SK-N-SH treated with all-trans-retinoic acid at 6 μM for 48 hours (cell line): ENCODE measurements around the gene PRPSAP2.

Experiments
- ATAC-seq: fragments of 200-7000 bp; cut with Tn5 transposase; 3 replicates; pipeline ENCODE4 v1.9.1; 2020; ENCODE audit warnings: mild to moderate bottlenecking, moderate library complexity
- ARNTL ChIP-seq: fragments of 450-650 bp; formaldehyde crosslinking; IDR thresholded peaks from 2 replicates; pipeline ENCODE4 v1.5.0; 2020; ENCODE audit warnings: low read depth, mild to moderate bottlenecking, moderate library complexity, borderline replicate concordance
- CSDC2 ChIP-seq: fragments of 250-450 bp; sonication (Bioruptor Pico); IDR thresholded peaks from 2 replicates; pipeline ENCODE4 v1.5.0; 2020; ENCODE audit warnings: mild to moderate bottlenecking, moderate library complexity
- ESRRG ChIP-seq: fragments of 250-450 bp; sonication (Bioruptor Pico); IDR thresholded peaks from 2 replicates; pipeline ENCODE4 v1.6.1; 2021; ENCODE audit warnings: mild to moderate bottlenecking
- GLIS3 ChIP-seq: fragments of 250-450 bp; sonication (Bioruptor Pico); IDR thresholded peaks from 2 replicates; pipeline ENCODE4 v1.5.0; 2020; ENCODE audit warnings: mild to moderate bottlenecking, moderate library complexity
- ISL1 ChIP-seq: fragments of 250-450 bp; sonication (Bioruptor Pico); IDR thresholded peaks from 2 replicates; pipeline ENCODE4 v2.1.2; 2022; ENCODE audit warnings: mild to moderate bottlenecking, moderate library complexity
- OSR1 ChIP-seq: fragments of 250-450 bp; sonication (Bioruptor Pico); IDR thresholded peaks from 2 replicates; pipeline ENCODE4 v1.8.0; 2022; ENCODE audit warnings: moderate library complexity, mild to moderate bottlenecking, inconsistent platforms
- PPARA ChIP-seq: fragments of 250-450 bp; sonication (Bioruptor Pico); IDR thresholded peaks from 2 replicates; pipeline ENCODE4 v1.5.0; 2020; ENCODE audit warnings: mild to moderate bottlenecking, borderline replicate concordance
- SNAI2 ChIP-seq: fragments of 250-450 bp; sonication (Bioruptor Pico); IDR thresholded peaks from 2 replicates; pipeline ENCODE4 v1.5.0; 2020; ENCODE audit warnings: mild to moderate bottlenecking, moderate library complexity
- TOX ChIP-seq: fragments of 250-450 bp; sonication (Bioruptor Pico); IDR thresholded peaks from 2 replicates; pipeline ENCODE4 v1.8.0; 2021; ENCODE audit warnings: mild to moderate bottlenecking, moderate library complexity, borderline replicate concordance
- ZC3H10 ChIP-seq: fragments of 250-450 bp; sonication (Bioruptor Pico); IDR thresholded peaks from 2 replicates; pipeline ENCODE4 v1.5.1; 2021; ENCODE audit warnings: mild to moderate bottlenecking, moderate library complexity
- ZFP3 ChIP-seq: fragments of 250-450 bp; sonication (Bioruptor Pico); IDR thresholded peaks from 2 replicates; pipeline ENCODE4 v1.5.0; 2020; ENCODE audit warnings: mild to moderate bottlenecking, moderate library complexity
- ZFP30 ChIP-seq: fragments of 450-650 bp; formaldehyde crosslinking; IDR thresholded peaks from 2 replicates; pipeline ENCODE4 v1.5.0; 2022; ENCODE audit warnings: mild to moderate bottlenecking, moderate library complexity
- ZNF565 ChIP-seq: fragments of 450-650 bp; formaldehyde crosslinking; conservative IDR thresholded peaks from 2 replicates; pipeline ENCODE4 v1.5.0; 2020; ENCODE audit warnings: low read depth, mild to moderate bottlenecking, moderate library complexity
- ZNF70 ChIP-seq: fragments of 450-650 bp; formaldehyde crosslinking; IDR thresholded peaks from 2 replicates; pipeline ENCODE4 v1.5.0; 2020; ENCODE audit warnings: mild to moderate bottlenecking, moderate library complexity
- ZNF8 ChIP-seq: fragments of 450-650 bp; formaldehyde crosslinking; IDR thresholded peaks from 2 replicates; pipeline ENCODE4 v1.5.0; 2020; ENCODE audit warnings: mild to moderate bottlenecking, moderate library complexity
- TF ChIP-seq, protein P1 (sequence below): fragments of 250-450 bp; sonication (Bioruptor Pico); IDR thresholded peaks from 2 replicates; pipeline ENCODE4 v1.5.1; 2021; ENCODE audit warnings: mild to moderate bottlenecking, moderate library complexity
- TF ChIP-seq, protein P2 (sequence below): fragments of 250-450 bp; sonication (Bioruptor Pico); IDR thresholded peaks from 2 replicates; pipeline ENCODE4 v1.5.0; 2020; ENCODE audit warnings: mild to moderate bottlenecking, moderate library complexity
- TF ChIP-seq, protein P3 (sequence below): fragments of 250-450 bp; sonication (Bioruptor Pico); IDR thresholded peaks from 2 replicates; pipeline ENCODE4 v1.5.1; 2020; ENCODE audit warnings: low read depth, mild to moderate bottlenecking, moderate library complexity
- TF ChIP-seq, protein P4 (sequence below): fragments of 250-450 bp; sonication (Bioruptor Pico); IDR thresholded peaks from 2 replicates; pipeline ENCODE4 v1.8.0; 2021; ENCODE audit warnings: low read depth, mild to moderate bottlenecking, moderate library complexity, borderline replicate concordance
- TF ChIP-seq, protein P5 (sequence below): fragments of 250-450 bp; sonication (Bioruptor Pico); IDR thresholded peaks from 2 replicates; pipeline ENCODE4 v1.8.0; 2020; ENCODE audit warnings: mild to moderate bottlenecking, moderate library complexity, borderline replicate concordance

Gene PRPSAP2

DNA sequence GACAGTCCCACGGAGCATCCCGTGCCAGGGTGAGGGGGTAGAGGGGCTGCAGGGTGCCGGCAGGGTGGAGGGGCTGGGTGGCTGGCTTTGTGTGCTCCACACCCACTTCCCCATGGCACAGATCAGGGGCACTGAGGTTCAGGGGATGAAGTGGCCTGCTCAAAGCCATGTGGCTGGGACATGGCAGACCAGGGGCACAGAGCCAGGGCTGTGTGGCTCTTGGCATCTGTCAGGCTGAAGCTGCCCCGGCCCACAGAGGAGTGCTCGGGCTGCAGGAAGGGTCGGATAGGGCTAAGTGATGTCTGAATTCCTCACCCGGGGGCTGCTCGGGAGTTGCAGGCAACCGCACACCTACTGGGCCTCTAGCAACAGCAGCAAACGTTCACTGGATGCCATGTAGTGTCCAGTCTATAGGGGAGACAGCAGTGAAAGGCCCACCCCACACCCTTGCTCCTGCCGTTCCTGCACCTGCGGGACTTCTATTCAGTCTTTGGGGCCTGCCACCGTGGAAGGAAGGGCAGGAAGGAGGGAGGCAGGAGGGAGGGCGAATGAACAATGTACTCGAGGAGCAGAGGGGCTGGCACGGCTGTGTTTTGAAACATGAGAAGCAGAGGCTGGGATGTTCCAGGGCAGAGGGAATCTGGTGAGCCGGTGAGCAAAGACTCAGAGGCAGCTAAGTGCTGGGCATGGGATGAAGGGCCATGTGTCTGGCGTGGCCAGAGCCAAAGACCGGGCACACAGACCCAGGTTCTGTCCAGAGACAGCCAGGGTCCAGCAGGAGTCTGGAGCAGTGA, 109.1 kb downstream of the PRPSAP2 start:
- peak; percentile 82 for ATAC-seq
- TF ChIP-seq, protein P1, sequence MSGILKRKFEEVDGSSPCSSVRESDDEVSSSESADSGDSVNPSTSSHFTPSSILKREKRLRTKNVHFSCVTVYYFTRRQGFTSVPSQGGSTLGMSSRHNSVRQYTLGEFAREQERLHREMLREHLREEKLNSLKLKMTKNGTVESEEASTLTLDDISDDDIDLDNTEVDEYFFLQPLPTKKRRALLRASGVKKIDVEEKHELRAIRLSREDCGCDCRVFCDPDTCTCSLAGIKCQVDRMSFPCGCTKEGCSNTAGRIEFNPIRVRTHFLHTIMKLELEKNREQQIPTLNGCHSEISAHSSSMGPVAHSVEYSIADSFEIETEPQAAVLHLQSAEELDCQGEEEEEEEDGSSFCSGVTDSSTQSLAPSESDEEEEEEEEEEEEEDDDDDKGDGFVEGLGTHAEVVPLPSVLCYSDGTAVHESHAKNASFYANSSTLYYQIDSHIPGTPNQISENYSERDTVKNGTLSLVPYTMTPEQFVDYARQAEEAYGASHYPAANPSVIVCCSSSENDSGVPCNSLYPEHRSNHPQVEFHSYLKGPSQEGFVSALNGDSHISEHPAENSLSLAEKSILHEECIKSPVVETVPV (CRISPR knock-in tag) = no peak
- TF ChIP-seq GLIS3 = no peak
- TF ChIP-seq, protein P2, sequence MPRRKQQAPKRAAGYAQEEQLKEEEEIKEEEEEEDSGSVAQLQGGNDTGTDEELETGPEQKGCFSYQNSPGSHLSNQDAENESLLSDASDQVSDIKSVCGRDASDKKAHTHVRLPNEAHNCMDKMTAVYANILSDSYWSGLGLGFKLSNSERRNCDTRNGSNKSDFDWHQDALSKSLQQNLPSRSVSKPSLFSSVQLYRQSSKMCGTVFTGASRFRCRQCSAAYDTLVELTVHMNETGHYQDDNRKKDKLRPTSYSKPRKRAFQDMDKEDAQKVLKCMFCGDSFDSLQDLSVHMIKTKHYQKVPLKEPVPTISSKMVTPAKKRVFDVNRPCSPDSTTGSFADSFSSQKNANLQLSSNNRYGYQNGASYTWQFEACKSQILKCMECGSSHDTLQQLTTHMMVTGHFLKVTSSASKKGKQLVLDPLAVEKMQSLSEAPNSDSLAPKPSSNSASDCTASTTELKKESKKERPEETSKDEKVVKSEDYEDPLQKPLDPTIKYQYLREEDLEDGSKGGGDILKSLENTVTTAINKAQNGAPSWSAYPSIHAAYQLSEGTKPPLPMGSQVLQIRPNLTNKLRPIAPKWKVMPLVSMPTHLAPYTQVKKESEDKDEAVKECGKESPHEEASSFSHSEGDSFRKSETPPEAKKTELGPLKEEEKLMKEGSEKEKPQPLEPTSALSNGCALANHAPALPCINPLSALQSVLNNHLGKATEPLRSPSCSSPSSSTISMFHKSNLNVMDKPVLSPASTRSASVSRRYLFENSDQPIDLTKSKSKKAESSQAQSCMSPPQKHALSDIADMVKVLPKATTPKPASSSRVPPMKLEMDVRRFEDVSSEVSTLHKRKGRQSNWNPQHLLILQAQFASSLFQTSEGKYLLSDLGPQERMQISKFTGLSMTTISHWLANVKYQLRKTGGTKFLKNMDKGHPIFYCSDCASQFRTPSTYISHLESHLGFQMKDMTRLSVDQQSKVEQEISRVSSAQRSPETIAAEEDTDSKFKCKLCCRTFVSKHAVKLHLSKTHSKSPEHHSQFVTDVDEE = no peak
- no peak for TF ChIP-seq CSDC2 (CRISPR knock-in tag)
- TF ChIP-seq, all 23 proteins: peak for 0

DNA sequence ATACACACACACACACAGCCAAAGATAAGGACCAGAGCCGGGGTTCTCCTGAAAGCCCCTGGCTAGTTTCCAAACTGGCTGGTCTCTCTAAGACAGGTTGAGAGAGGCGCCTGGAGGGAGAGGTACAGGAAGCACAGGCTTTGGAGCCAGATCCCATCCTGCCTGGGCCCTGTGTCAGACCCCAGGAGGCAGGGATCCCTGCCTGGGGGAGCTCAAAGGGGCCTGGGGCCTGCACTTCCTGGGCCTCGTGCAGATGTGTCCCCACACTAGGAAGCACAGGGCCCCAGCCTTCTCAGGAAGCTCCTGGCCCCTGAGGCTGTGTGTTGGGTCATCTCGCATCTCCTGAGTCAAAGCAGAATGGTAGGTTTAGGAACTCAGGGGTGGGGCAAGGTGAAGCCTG, 110.0 kb downstream of the PRPSAP2 start:
- TF ChIP-seq, protein P3, sequence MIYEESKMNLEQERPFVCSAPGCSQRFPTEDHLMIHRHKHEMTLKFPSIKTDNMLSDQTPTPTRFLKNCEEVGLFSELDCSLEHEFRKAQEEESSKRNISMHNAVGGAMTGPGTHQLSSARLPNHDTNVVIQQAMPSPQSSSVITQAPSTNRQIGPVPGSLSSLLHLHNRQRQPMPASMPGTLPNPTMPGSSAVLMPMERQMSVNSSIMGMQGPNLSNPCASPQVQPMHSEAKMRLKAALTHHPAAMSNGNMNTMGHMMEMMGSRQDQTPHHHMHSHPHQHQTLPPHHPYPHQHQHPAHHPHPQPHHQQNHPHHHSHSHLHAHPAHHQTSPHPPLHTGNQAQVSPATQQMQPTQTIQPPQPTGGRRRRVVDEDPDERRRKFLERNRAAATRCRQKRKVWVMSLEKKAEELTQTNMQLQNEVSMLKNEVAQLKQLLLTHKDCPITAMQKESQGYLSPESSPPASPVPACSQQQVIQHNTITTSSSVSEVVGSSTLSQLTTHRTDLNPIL (CRISPR knock-in tag) = no peak
- TF ChIP-seq, protein P4, sequence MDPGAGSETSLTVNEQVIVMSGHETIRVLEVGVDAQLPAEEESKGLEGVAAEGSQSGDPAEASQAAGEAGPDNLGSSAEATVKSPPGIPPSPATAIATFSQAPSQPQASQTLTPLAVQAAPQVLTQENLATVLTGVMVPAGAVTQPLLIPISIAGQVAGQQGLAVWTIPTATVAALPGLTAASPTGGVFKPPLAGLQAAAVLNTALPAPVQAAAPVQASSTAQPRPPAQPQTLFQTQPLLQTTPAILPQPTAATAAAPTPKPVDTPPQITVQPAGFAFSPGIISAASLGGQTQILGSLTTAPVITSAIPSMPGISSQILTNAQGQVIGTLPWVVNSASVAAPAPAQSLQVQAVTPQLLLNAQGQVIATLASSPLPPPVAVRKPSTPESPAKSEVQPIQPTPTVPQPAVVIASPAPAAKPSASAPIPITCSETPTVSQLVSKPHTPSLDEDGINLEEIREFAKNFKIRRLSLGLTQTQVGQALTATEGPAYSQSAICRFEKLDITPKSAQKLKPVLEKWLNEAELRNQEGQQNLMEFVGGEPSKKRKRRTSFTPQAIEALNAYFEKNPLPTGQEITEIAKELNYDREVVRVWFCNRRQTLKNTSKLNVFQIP (CRISPR knock-in tag) = no peak
- TF ChIP-seq, protein P1 (CRISPR knock-in tag) = no peak
- TF ChIP-seq SNAI2 (CRISPR knock-in tag) (no peak), ZC3H10 (CRISPR knock-in tag) (no peak), ESRRG (CRISPR knock-in tag) (no peak), ZFP30 (CRISPR knock-in tag) (no peak), PPARA (CRISPR knock-in tag) (no peak), ZFP3 (CRISPR knock-in tag) (no peak), OSR1 (CRISPR knock-in tag) (no peak), ZNF8 (CRISPR knock-in tag) (no peak), GLIS3 (no peak)
- TF ChIP-seq, protein P5, sequence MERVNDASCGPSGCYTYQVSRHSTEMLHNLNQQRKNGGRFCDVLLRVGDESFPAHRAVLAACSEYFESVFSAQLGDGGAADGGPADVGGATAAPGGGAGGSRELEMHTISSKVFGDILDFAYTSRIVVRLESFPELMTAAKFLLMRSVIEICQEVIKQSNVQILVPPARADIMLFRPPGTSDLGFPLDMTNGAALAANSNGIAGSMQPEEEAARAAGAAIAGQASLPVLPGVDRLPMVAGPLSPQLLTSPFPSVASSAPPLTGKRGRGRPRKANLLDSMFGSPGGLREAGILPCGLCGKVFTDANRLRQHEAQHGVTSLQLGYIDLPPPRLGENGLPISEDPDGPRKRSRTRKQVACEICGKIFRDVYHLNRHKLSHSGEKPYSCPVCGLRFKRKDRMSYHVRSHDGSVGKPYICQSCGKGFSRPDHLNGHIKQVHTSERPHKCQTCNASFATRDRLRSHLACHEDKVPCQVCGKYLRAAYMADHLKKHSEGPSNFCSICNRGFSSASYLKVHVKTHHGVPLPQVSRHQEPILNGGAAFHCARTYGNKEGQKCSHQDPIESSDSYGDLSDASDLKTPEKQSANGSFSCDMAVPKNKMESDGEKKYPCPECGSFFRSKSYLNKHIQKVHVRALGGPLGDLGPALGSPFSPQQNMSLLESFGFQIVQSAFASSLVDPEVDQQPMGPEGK = no peak
- TF ChIP-seq, all 23 proteins: peak for 0
- peak; percentile 3; the same call in 2 of the 3 replicates for ATAC-seq

DNA sequence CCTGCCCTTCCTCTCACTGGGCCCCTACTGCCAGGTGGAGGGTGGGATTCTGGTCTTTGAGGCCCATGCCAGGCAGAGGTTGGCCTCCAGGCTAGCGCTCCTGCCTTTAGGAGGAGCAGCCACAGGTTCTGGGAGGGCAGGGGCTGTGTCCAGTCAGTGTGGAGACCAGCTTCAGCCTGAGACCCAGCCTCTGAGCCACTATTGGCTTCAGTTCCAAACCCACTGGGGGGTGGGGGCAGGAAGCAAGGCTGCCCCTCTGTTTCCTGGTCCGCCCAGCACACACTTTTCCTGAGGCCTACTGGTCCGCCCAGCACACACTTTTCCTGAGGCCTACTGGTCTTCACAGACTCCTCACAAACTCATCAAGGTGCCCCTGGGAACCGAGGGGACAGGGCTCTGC, 110.4 kb downstream of the PRPSAP2 start:
- no peak for ATAC-seq
- no peak for TF ChIP-seq CSDC2 (CRISPR knock-in tag)
- no peak for TF ChIP-seq ZC3H10 (CRISPR knock-in tag)
- TF ChIP-seq PPARA (CRISPR knock-in tag) = no peak
- no peak for TF ChIP-seq ZNF70 (CRISPR knock-in tag)
- TF ChIP-seq OSR1 (CRISPR knock-in tag) = no peak
- TF ChIP-seq, protein P4 (CRISPR knock-in tag) = no peak
- no peak for TF ChIP-seq TOX (CRISPR knock-in tag)
- no peak for TF ChIP-seq ISL1 (CRISPR knock-in tag)
- no peak for TF ChIP-seq GLIS3
- TF ChIP-seq ZNF565 = no peak
- TF ChIP-seq ARNTL (CRISPR knock-in tag) = no peak
- TF ChIP-seq, protein P2 = no peak
- TF ChIP-seq SNAI2 (CRISPR knock-in tag) = no peak
- no peak for TF ChIP-seq ESRRG (CRISPR knock-in tag)
- no peak for TF ChIP-seq ZNF8 (CRISPR knock-in tag)
